K562 (cell line): ENCODE results near the gene TTLL11.

ENCODE experiments used
- CBFB ChIP-seq: sonication (generic); formaldehyde crosslinking; IDR thresholded peaks from 2 replicates; pipeline ENCODE4 v1.4.0; 2020; ENCODE audit warnings: mild to moderate bottlenecking, missing genetic modification reagents
- CHCHD3 ChIP-seq: fragments of 250-450 bp; sonication (Bioruptor Pico); IDR thresholded peaks from 2 replicates; pipeline ENCODE4 v2.1.2; 2022; ENCODE audit warnings: mild to moderate bottlenecking
- HDAC1 ChIP-seq, 2 experiments: fragments of 450-650 bp; IDR thresholded peaks; 2 replicates each; pipeline ENCODE4 v1.6.1; 2016 to 2017; ENCODE audit warnings: inconsistent platforms in 1 of 2, mild to moderate bottlenecking in 1 of 2, moderate library complexity in 1 of 2
- HNRNPLL ChIP-seq: fragments of 200-400 bp; formaldehyde crosslinking; IDR thresholded peaks from 2 replicates; pipeline ENCODE4 v1.6.1; 2017; ENCODE audit warnings: low read length, low read depth, mild to moderate bottlenecking; ENCODE audit not compliant: poor library complexity, severe bottlenecking
- HNRNPUL1 ChIP-seq: fragments of 200-400 bp; formaldehyde crosslinking; IDR thresholded peaks from 2 replicates; pipeline ENCODE4 v1.6.1; 2017; ENCODE audit warnings: low read length
- KDM5B ChIP-seq: fragments of 200-600 bp; sonication (generic); IDR thresholded peaks from 2 replicates; pipeline ENCODE4 v1.6.1; 2012; ENCODE audit warnings: low read depth, mild to moderate bottlenecking, moderate library complexity, low read length, control low read depth, inconsistent platforms; ENCODE audit not compliant: insufficient replicate concordance
- TF ChIP-seq, protein P1 (sequence below), 3 experiments: IDR thresholded peaks in 2 of 3; conservative IDR thresholded peaks in 1 of 3; 2 replicates each; pipeline ENCODE4 v1.5.1; 2011 to 2012; ENCODE audit warnings: low read length in 3 of 3, mild to moderate bottlenecking in 3 of 3, control low read depth in 2 of 3, improper control_type of control experiment in 1 of 3, inconsistent platforms in 1 of 3, low read depth in 1 of 3, mixed read lengths in 1 of 3, moderate library complexity in 1 of 3; ENCODE audit not compliant: insufficient read depth in 2 of 3
- TF ChIP-seq, protein P2 (sequence below): fragments of 250-450 bp; sonication (Bioruptor Pico); IDR thresholded peaks from 2 replicates; pipeline ENCODE4 v1.8.0; 2021; ENCODE audit warnings: moderate library complexity, mild to moderate bottlenecking, inconsistent platforms

DNA sequence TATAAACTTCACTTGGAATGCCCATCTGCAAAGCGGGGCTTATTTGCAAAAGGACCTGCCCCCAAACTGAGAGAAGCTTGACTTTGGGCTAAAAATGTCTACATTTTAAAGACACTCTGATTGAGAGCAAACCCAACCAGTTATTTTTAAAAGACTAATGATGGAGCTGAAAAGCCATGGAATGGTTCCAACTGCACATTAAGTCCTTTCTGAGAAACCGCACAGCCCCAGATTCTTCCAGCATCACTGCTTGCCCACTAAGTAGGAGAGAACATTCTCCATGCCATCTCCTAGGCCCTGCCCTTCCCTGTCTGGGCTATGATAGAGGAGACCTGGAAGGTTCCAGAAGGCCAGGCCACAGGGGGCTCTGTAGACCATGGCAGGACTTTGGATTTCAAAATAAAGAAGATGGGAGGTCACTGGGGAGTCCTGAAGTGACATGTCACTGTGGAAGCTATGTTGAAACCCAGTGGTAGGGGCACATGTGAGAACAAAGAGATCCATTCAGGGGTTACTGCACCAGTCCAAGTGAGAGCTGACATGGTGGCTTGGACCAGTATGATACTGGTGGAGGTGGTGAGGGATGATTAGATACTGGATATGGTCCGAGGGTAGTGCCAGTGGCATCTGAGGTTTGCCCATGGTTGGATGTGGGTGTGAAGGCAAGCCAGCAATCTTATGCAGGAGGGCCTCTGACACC is 262.5 kb downstream of the TTLL11 start:
- TF ChIP-seq, protein P1, sequence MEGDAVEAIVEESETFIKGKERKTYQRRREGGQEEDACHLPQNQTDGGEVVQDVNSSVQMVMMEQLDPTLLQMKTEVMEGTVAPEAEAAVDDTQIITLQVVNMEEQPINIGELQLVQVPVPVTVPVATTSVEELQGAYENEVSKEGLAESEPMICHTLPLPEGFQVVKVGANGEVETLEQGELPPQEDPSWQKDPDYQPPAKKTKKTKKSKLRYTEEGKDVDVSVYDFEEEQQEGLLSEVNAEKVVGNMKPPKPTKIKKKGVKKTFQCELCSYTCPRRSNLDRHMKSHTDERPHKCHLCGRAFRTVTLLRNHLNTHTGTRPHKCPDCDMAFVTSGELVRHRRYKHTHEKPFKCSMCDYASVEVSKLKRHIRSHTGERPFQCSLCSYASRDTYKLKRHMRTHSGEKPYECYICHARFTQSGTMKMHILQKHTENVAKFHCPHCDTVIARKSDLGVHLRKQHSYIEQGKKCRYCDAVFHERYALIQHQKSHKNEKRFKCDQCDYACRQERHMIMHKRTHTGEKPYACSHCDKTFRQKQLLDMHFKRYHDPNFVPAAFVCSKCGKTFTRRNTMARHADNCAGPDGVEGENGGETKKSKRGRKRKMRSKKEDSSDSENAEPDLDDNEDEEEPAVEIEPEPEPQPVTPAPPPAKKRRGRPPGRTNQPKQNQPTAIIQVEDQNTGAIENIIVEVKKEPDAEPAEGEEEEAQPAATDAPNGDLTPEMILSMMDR (IDR thresholded peaks at IDR 0.05 in 2 of 3, conservative IDR thresholded peaks at IDR 0.05 in 1 of 3; ENCODE audit: insufficient read depth in 2 of 3, low read depth in 1 of 3, low read length in 3 of 3) = no peak
- TF ChIP-seq HDAC1 (IDR thresholded peaks at IDR 0.05) (no peak), CBFB (CRISPR knock-in tag) (no peak), KDM5B (no peak), CHCHD3 (CRISPR knock-in tag) (no peak), HNRNPLL (no peak), HNRNPUL1 (no peak)
- TF ChIP-seq, protein P2, sequence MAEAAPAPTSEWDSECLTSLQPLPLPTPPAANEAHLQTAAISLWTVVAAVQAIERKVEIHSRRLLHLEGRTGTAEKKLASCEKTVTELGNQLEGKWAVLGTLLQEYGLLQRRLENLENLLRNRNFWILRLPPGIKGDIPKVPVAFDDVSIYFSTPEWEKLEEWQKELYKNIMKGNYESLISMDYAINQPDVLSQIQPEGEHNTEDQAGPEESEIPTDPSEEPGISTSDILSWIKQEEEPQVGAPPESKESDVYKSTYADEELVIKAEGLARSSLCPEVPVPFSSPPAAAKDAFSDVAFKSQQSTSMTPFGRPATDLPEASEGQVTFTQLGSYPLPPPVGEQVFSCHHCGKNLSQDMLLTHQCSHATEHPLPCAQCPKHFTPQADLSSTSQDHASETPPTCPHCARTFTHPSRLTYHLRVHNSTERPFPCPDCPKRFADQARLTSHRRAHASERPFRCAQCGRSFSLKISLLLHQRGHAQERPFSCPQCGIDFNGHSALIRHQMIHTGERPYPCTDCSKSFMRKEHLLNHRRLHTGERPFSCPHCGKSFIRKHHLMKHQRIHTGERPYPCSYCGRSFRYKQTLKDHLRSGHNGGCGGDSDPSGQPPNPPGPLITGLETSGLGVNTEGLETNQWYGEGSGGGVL (CRISPR knock-in tag) = no peak
